Smooth muscle cell of the brain vasculature (primary cell): ENCODE measurements around the gene CSTB.

ENCODE experiments used
- DNase-seq: peaks from one replicate; pipeline ENCODE4 v3.0.0-alpha.2; 2012; ENCODE audit warnings: low read depth, low spot score

CSTB gene

DNA sequence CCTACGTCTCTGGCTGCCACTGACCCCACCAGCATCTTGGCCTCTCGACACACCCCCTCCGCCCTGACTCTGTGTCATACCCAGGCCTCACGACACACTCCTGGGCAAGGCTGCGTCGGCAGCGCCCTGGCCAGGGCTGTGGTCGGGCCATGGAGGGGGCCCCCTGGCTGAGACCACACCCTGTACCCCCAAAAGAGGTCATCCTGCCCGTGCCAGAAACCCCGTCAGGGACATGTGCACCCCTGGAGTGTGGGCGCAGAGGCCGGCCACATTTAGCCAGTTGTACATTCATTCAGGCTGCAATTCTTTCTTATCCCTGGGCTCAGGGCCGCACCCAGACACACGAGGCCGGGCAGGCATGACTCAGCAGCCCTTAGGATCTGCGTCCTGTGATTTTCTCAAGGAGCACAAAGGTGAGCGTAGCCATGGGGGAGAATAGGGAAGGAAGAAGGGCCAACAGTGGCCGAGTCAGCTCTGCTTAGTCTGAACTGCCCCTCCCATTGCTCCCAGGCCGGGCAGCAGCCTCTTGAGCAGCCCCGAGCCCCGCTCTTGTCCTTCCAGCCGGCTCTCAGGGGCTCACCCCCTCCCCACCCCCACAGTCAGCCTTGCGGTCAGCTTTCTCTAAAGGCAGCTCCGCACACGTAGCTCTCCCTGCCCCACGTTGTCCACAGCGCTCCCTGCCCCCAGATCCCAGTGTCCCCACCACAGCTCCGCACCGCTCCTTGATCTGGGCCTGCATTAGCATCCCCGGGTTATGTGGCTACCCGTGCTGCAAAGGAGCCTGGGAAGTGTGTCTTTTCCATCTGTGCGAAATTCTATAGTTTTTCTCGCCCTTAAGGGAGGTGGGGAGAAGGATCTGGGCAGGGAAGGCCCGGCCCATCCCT is 7.9 kb downstream of the CSTB start:
- DNase-seq, result no peak

DNA sequence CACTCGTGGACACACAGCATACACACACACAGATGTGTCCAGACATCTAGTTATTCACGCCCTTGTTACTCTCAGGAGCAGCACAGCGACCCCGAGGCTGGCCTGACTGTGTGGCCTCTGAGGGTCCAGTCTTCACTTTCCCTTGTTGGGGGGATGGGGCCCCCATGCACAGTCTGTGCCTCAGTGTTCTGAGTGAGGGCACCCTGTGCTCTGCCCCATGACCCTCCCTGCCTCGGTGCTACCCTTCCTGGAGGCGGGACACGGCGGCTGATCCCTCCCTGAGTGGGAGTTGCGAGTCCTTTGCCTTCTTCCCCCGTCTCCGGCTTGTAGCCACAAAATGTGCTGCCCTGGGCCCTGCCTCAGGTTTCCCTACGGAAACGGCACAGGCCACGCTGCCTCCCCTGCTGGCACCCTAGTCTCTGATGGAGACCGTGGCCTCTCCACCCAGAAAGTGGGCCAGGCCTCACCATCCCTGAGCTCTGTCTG is 8.6 kb downstream of the CSTB start:
- no peak for DNase-seq

DNA sequence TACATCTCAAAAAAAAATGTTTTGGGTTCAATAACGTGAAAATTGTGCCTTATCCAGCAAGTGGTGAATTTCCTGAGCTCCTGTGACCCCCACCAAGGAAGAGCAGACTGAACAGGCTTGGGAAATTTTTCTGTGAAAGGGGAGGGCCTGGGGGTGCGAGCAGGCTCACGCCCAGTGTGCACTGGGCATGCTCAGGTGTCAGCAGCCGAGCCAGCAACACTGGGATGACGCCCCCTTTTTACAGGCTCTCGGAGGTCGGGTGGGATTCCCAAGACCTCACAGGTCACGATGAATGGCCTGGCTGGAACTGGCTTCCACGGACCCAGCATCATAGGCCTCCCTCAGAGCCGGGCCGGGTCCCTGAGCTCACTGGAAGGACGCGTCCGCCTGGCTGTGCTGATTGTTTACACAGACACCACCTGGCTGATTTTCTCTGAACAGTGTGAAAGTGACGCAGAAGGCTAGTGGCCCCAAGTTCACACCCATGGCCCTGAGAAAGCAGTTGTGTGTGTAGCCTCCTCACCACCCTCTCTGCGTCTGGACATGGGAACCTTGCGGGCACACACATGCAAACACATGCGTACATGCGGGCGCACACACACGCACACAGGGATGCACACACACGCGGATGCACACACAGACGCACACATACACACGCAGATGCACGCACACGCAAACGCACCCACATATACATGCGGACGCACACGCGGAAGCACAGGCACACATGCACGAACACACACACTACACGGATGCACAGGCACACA is 9.2 kb downstream of the CSTB start:
- DNase-seq, result no peak

GRCh38 chr21:43764576-43765495 is 11.3 kb downstream of the CSTB start:
- DNase-seq, result no peak

GRCh38 chr21:43763901-43764523 is 12.1 kb downstream of the CSTB start:
- DNase-seq, result no peak

DNA sequence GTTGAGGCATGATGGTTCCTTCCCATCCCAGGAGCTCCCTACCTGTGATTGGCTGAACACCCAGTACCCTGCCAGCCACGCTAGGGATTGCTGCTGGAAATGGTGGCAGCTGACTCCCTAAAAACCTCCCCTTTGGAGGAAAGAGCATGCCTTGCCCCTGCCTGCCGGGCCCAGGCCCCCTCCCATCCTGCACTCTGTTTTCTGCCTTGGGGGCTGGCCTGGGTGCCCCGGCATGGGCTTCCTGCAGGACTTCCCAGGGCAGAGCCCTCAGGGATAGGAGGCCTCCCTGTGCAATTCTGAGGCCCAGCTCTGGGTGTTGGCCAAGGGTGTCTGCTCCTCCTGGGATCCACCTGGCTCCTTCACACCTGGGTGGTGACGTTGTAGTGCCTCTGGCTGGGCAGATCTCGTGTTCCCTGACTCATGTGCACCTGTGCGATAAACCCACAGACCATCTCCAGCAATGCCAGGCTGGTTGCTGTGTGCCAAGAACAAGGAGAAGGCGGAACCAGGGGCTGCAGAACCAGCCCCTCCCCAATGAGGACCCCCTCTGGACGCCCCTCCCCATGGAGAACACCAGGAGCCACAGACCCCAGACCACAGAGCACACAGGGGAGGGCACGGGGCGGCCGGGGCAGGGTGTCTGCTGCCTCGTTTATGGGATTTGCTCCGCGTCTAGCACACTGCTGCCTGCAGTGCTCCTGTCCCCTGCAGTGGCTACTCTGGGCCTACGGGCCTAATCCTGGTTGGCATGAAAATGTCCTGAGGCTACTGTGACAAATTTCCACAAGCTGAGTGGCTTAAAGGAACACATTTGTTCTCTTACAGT is 13.6 kb downstream of the CSTB start:
- DNase-seq, result no peak

GRCh38 chr21:43761886-43762285 is 14.2 kb downstream of the CSTB start:
- no peak for DNase-seq

DNA sequence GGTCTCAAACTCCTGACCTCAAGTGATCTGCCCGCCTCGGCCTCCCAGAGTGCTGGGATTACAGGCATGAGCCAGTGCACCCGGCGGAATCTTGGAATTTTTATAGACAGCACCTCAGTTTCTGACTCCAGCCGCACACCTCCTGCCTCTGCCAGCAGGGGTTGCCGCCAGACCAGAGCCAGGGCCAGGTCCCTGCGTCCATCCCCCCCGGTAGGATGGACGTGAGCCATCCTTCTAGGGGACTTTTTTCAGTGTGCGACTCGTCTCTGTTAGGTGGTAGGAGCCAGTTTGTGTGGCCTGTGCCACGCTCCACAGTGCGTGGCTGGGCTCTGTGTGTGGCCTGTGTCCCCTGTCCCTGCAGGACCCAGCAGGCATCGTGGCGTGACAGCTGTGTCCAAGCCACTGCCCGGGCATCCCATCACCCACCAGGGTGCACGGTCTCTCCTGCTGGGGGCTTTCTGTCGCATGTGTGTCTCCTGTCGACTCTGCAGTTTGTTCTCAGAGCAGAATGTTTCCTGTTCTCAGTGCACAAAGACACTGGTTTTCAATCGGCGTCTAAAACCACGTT is 15.6 kb downstream of the CSTB start:
- DNase-seq, result no peak

DNA sequence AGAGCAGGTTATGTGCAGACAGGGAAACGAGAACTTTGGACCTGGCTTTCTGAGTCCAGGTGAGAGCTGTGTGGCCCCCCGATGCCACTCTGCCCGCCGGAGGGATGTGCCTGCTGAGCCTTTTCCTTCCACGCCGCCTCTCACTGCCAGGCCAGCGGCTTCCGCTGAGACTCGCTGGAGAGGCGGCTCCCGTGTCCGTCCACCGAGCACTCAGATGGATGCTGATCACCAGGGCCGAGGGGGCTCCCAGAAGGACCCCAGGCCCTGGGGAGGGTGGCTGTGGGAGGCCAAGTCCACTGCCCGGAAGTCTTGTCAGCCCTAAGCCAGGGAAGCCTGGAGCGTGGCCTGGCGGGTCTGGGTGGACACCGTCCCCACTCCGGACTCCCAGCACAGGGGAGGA is 16.5 kb downstream of the CSTB start:
- DNase-seq, result no peak

GRCh38 chr21:43758811-43759210 is 17.3 kb downstream of the CSTB start:
- DNase-seq, result no peak

DNA sequence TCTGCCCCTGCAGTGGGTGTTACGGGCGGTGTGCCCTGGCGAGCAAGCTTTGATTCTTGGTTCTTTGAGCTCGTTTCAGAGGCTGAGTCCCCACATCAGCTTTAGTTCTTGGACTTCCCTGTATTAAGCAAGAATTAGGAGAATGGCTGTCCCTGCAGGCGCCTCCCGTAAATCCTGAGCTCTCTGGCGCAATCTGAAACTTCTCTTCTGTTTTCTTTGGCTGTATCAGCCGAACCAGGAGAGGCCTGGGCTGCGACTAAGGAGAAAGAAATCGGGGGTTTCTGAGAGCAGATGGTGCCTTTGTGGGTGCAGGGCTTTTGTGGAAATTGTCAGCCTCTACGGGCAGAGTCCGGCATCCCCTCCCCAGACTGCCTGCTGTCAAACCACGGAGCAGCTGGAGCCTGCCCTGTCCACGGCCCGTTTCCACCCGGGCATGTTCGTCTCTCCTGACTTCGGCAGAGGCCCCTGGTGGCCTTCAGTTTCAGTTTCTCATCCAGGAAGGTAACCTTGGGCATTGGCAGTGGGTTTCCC is 17.9 kb downstream of the CSTB start:
- no peak for DNase-seq

DNA sequence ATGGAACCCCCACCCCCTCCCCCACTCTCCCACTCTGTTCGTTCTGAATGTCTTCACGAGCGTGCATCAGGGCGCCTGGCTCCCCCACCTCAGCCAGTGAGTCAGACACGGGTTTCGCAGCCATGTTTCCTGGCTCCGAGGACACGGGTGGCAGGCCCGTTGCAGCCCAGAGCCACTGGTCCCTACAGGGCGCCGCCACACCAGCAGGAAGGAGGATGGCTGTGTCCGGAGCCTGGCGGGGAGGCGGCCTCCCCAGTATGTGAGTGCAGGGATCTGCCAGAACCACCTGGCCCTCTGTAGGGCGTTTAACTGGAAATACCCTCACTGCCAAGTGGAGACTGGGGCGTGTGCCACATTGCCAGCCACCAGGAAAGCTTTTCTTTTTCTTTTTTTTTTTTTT is 18.5 kb downstream of the CSTB start:
- no peak for DNase-seq

DNA sequence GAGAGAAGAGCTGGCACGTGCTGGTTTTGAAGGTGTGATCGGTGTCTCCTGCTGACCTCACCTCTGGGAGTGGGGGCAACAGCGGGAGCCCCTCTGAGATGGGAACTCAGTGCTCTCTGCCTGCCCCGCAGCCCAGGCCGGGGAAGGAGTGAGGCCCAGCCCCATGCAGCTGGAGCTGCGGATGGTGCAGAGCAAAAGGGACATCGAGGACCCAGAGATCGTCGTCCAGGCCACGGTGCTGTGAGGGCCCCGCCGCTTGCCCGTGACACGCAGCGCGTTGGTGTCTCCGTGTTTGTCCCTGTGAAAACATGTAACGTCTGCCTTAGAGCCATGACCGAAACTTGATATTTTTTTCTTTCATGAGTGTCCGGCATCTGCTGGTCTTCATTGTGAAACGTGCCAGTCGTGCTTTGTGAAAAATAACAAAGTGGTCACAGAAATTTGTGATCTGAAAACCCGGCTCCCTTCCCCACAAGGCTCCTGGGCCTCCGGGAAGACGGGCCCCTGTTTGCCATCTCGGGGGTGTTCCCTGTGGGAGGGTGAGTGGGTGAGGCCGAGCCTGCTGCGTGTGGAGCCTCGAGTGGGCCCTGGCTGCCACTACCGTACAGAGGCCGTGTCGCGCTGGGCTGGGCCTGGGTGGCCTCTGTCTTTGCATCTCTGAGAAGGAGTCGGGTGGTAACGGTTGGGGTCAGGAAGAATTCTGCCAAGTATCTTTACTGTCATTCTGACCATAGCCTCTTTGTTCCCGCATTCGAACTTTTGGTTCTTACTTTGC is 20.1 kb downstream of the CSTB start:
- DNase-seq, result no peak

- no peak for DNase-seq
These were observed 20.9 kb downstream of the CSTB start for GRCh38 chr21:43754948-43755781.

DNA sequence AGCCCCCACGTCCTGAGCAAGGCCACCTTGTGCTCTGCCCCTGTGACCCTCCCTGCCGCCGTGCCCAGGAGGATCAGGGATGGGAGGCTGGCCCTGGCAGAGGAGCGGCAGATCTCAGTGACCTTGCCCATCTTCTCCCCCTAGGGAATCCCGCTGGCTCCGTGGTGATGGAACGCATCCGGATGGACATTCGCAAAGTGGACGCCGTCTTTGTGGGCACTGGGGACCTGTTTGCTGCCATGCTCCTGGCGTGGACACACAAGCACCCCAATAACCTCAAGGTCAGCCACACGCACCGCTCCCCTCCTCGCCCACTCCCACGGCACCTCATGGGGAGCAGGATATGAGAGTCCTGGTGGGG is 22.7 kb downstream of the CSTB start:
- no peak for DNase-seq

GRCh38 chr21:43752758-43753438 is 23.2 kb downstream of the CSTB start:
- no peak for DNase-seq

DNA sequence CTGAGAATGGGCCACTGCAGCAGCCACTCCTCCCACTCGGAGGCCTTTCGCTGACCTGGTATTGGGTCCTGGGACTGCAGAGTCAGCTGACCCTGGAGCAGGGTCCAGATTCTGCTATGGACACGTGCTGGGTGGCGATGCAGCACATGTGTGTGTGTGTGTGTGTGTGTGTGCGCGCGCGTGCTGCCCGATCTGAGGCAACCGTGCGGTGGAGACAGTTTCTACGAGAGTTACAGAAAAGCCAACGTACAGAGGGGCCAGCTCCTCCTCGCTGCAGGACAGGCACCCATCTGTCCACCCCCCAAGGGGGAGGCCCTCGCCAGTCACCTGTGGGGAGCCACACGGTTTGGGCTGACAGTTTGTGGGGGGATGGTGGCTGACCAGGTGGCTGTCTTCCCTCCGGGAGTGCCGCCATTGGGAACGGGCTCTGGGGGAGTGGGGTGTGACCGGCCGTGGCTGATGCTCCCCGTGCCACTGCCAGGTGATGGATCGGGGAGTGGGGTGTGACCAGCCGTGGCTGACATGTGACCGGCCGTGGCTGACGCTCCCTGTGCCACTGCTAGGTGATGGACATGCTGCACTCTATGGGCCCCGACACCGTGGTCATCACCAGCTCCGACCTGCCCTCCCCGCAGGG is 24.0 kb downstream of the CSTB start:
- DNase-seq, result no peak
